ENCODE measurements around the gene DIRAS3.
"Not testable (repeated sequence)": the region's sequence is repeated elsewhere in the genome, so short reads cannot be mapped to it uniquely, and the experiment has no call there.

DIRAS3 gene, protein sequence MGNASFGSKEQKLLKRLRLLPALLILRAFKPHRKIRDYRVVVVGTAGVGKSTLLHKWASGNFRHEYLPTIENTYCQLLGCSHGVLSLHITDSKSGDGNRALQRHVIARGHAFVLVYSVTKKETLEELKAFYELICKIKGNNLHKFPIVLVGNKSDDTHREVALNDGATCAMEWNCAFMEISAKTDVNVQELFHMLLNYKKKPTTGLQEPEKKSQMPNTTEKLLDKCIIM

DNA sequence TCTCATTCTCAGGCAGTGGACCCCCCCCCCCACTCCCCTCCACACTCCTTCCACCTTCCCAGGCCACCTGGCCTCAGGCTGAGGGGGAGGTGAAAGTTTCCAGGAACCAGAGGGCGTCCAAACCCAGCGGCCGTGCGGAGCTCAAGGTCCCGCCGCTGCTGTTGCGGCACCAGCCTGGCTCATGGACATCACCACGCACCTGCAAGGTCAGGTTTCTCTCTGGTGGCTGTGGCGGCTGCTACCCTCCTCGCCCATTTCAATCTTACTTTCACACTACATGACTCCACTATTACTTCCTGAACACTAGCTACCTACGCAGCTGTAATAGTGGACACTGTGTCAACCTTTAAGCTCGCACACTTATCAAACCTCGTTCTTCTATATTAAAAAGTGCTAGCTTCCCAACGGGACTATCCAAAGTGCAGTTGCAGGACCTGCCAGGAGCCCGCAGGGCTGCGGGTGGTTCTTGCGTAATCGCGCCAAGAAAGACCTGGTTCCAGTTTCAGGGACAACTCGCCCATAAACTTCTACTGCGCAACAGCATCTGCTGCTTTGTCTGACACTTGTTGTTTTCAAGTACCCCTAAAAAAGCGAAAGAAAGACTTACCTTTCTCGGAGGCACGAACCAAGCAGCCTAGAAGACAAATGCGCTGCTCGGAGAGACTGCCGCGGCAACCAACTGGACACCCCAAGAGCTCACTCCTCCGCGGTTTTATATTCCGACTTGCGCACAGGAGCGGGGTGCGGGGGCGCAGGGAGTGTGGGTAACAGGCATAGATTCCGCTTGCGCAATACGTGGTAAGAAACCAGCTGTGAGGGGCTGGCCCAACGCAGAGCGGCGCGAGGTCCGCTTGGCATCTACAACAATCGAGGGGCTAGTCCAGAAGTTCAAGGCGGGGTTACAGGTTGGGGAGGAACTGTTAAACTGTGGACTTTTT is at the start of gene DIRAS3:
TSS of gene DIRAS3 (minus strand) at position 687 of the 938 bp plus-strand sequence. CDS start 3,330 bp downstream, outside the sequence.
- DNase-seq: no peak

DNA sequence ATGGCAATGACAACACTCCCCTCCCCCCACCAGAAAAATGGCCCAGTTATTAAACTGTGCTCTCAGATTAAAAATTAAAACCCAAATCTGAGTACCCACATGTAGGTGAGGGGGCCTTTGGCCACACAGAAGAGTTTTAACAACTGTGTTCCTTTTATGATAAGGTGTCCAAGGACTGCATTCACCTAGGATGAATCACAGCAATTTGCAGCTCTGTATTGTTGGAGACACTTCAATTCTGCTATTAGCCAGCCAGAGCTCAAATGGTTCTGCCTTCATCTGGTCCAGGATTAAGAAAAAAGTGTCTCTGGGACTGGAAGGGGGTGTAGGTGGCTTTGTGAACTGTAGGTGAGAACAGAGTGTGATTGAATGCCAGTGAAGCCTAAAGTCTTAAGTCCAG is 43.3 kb upstream of the DIRAS3 start:
- no peak for DNase-seq

DNA sequence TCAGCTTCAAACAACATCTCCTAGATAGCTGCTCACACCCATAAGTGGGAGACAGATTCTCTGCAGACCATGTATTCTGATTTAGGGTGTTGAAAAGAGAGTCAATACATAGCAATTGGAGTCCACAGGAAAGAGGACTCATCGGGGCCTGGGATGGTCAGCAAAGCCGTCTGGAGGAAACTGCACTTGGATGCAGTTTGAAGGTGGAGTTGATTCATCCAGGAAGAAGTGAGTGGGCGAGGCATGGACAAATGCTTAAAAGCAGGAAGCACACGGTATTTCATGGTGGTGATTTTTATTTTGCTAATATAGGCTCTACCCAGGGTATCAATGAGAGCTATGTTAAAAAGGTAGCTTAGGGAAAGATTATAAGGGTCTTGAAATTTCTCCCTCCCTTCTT is 36.8 kb upstream of the DIRAS3 start:
- DNase-seq: no peak

DNA sequence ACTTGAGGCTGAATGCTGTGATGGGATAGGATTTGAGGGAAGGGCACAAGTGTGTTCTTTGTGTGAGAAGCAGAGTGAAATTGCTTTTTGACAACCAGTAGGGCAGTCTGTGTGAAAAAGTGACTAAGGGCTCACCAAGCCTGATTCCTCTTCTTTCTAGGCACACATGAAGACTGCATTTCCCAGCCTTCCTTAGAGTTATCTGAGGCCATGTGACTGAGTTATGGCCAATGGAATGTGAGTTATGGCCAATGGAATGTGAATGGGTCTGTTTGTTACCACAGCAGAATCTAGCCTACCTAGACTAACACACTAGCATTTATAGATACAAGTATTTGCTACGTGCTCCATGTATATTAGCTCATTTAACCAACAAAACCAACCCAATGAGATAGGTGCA is 35.3 kb upstream of the DIRAS3 start:
- DNase-seq: no peak

DNA sequence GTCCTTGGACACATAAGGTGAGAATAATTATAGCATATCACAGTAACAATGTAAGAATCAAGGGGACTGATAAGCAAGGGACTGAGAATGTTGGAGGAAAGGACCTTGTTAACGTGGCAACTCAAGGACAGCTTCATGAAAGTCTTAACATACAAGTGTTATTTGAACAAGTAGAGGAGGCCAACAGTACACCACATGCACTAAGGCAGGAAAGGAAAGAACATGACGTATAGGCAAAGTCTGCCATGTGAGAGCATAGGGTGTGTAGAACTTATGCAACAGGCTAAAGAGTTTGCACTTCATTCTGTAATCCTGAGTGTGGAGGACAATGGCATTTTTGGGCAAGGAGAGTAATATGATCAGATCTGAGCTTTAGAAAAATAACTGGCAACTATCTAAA is 33.3 kb upstream of the DIRAS3 start:
- no peak for DNase-seq

DNA sequence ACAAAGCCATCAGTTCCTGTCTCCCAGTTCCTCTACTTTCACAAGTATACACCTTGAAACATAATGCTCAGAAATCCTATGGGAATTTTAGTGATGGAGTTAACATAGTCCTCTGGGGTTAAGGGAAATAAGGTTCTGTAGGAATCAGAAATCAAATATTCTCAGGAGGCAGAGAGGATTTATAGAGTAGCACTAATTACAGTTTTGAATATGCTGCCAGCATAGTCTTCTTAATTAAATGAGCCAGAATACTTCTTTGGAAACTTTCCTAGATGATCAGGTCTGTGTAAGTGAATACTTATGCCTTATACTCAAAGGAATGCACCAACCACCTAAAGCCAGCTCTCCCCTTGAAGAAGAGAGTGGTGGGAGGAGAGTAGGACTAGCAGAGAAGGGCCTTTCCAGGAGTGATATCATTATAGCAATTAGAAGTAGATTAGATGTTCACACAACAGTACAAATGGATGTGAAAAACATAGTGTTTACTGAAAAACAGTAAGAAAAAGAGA is 31.4 kb upstream of the DIRAS3 start:
- no peak for DNase-seq

DNA sequence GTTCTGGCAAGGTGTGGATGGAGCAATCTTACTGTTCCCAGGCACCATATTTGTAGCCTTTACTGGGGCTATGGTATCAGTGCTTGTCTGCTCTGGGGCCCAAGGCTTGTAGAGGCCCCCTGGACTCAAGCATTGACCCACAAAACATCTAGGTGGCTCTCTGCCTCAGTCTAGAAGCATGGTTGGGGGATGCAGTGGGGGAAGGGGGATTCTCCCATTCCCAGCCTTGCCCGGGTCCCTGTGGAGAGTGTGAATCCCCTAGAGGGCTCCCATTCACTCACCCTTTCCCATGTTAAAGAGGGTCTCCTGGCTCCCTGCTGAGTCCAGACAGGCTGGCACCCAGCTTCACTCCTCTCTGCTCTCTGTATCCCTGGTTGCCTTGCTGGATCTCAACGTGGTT is 28.2 kb upstream of the DIRAS3 start:
- no peak for DNase-seq

DNA sequence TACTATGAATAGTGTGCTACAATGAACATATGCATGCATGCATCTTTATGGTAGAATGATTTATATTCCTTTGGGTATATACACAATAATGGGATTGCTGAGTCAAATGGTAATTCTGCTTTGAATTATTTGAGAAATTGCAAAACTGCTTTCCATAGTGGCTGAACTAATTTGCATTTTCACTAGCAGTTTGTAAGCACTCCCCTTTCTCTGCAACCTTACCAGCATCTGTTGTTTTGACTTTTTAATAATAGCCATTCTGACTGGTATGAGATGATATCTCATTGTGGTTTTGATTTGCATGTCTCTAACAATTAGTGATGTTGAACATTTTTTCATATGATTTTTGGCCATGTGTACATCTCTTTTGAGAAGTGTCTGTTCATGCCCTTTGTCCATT is 24.0 kb upstream of the DIRAS3 start:
- DNase-seq: no peak

DNA sequence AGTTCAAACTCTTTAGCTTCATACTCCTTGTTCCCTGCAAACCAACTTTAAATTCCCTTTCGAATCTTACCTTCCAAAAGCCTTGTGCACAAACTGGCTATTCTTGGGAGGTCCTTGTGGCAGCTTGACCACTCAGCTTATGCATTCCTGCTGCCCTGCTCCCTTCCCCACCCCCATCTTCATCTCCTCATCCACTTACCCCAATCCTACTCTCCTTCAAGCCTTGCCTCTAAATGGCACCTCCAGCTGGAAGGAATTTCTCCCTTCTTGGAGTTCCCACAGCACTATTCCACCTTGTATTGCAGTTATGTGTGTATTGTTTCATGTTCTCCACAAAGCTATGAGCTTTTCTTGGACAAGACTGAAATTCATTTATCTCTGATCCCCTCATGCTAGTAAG is 15.3 kb upstream of the DIRAS3 start:
- DNase-seq: no peak

DNA sequence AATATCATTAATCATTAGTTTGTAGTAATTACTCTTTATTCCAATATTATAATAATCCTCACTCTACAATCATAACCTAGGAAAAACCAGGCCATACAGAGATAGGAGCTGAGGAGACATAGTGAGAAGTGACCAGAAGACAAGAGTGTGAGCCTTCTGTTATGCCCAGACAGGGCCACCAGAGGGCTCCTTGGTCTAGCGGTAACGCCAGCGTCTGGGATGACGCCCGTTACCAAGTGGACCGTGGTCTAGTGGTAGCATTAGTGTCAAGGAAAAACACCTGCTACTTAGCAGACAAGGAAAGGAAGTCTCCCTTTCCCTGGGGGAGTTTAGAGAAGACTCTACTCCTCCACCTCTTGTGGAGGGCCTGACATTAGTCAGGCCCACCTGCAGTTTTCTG is 7.6 kb upstream of the DIRAS3 start:
- not testable (repeated sequence) for DNase-seq

DNA sequence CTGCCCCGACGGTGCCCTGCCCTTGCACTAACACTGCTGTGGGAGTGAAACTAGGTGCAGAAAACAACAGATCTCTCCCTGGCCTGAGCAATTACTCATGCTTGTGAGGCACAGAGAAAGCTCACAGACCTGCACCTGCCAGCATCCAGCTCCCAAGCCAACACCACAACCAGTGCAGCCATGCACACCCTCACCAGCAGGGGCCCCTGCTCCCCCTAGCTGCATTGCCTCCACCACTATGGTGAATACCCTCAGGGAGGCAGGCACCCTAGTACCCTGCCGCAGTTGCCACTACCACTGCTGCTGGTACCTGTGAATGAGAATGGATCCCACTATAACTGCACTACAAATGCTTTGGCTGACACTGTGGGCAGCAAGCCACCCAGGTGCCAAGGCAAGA is 7.1 kb upstream of the DIRAS3 start:
- DNase-seq: no peak

DNA sequence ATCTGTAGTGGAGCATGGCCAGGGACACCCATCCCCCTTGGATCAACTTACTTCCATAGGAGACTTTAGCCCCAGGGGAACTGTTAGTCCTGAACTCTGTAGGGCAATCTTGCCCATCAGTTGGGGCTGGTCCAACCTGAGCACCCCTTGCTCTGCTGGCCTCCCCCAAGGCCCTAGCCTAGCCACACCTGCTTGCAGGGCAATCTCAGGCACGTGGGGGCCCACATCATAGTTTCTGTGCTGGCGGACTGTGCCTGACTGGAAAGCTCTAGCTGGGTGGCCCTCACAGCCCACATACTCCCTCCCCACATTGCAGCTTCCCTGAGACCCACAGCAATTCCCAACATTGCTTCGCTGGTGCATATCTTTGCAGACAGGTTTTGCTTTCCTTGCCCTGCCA is 6.6 kb upstream of the DIRAS3 start:
- no peak for DNase-seq

DNA sequence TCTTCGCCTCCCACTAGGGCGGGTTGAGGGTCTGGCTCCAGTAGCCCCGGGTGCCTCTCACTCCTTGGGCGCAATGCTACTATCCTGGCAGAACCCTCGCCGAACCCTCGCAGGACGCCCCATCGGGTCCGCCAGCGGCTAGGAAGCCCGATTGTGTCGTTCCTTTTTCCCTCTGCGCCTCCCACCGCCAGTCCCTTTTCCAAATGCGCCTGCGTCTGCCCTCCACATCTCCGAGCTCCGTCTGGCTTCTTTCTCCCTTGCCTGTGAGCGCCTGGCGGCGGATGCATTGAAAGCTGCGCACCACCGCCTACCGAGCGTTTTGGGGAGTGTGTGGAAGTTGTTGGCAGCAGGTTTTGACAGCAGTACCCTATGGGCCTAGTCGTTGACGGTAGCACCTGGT is 1.0 kb upstream of the DIRAS3 start:
- no peak for DNase-seq

DNA sequence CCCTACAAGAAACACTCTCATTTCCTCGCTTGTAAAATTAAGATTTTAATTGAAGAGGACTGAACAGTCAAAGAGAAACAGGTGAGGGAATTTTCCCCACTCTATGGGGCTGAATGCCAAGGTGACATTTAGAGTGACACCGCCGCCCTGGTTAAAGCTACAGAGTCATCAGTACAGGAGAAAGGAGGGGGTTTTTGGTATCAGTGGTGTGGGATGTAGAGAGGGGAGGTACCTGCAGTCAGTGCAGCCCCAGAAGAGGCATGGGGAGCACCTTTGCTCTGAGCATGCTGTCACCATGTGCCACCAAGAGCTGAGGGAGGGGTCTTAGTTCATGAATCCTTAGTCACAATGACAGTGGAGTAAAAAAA is 2.8 kb downstream of the DIRAS3 start:
- no peak for DNase-seq

DNA sequence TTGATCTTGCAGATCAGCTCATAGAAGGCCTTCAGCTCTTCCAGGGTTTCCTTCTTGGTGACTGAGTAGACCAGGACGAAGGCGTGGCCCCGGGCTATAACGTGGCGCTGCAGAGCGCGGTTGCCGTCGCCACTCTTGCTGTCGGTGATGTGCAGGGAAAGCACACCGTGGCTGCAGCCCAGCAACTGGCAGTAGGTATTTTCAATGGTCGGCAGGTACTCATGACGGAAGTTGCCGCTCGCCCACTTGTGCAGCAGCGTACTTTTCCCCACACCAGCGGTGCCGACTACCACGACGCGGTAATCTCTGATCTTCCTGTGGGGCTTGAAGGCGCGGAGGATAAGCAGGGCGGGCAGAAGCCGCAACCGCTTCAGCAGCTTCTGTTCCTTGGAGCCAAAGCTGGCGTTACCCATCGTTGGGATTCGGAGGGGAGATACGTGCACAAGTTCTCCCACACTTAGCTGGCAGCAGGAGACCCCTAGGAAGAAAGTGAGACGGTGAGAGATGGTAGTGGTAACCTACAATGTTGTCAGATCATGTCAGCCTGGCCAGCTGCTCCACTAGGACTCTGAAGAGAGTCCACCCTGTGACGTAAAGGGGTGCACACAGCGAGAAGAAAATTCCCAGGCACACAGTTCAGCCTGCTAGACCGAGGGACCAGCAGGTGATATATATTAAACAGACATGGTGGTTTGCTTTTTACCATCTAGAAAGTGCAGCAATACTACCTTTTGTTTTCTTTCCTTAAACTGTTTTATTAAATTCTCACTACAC is 3.4 kb downstream of the DIRAS3 start:
- no peak for DNase-seq

DNA sequence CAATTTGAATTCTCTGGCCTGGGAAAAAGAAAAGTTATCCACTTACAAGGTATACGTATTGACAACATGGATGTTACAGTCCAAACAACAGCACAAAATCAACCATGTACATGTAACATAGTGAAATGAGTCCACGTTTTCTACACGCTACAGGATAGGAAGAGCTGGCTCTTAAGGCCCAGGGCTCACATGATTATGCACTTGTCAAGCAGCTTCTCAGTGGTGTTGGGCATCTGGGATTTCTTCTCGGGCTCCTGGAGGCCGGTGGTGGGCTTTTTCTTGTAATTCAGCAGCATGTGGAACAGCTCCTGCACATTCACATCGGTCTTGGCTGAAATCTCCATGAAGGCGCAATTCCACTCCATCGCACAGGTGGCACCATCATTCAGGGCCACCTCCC is 4.0 kb downstream of the DIRAS3 start:
- no peak for DNase-seq

DNA sequence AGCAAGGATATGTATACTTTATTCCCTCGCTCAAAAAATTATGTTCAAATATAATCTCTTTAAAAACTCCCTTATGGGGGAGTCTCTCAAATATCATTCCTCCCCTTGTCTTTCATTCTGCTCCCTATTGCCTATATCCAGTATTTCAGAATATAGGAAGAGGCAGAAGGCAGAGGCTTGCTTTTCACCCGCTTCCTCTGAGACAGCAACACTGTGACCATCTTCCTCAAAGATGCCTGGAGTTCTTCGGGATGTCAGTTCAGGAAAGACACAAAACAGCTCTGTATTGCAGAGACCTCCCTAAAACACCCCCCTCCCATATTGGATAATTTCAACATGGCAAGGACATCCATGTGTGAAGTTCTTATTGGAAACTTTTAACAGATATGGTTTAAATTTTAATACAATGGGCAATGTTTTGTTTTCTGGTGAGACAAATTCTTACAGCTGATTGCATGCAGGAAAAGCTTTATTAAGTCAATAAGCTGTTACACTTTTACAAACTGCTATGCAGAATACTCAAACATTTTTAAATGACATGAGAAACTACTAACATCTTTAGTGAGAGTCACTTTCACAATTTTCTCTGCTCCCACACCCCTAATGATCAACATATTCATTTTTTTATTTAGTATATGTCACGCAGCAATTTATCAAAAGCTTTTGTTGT is 4.8 kb downstream of the DIRAS3 start:
- DNase-seq: no peak

DNA sequence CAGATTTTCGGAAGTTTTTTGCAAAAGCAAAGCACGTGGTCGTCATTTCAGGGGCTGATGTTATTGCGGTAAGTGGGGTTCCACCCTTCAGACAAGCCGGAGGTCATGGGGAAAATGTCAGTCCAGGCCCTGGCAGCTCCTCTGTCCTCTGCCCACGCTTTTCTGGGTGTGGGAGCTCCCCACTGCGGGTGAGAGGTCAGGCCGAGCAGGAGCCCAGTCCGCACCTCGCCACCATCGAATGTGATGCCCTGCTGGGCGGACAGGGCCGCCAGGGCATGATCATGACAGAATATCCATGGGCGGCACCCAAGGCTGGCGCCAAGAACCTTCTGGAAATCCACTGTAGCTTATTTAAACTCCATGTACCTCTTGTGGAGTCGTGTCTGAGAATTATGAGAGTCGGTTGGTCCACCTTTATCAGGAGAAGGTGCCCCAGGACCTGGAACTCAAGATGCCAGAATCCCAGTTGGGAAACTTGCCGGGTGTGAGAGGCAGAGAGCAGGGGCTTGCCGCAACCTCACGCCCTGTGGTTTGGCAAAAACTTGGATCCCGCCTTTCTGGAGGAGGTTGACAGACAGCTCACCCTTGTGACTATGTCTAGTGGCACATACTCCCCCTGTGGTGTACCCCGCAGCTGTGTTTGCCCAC is 6.9 kb downstream of the DIRAS3 start:
- DNase-seq: no peak

DNA sequence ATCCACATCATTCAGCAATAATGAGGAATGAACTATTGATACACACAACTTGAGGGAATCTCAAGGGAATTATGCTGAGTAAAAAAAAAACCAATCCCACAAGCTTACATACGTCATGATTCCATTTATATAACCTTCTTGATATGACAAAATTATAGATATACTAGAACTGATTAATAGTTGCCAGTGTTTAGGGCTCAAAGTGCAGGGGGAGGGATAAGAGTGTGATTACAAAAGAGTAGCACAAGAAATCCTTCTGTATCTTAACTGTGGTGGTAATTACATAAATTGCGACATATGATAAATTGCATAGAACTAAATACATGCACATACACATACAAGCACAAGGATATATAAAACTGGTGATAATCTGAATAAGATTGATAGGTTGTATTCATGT is 13.5 kb downstream of the DIRAS3 start:
- no peak for DNase-seq

DNA sequence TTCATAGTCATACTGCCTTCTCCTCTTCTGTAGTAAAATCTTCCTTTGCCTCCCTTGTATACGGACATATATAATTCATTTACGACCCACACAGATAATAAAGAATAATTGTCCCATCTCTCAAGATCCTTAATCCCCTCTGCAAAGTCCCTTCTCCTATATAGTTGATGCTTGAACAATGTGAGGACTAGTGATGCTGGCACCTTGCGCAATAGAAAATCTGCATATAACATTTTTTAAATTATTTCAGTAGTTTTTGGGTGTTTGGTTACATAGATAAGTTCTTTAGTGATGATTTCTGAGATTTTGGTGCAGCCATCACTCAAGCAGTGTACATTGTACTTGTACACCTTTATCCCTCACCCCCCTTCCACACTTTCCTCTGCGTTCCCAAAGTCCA is 21.0 kb downstream of the DIRAS3 start:
- no peak for DNase-seq

DNA sequence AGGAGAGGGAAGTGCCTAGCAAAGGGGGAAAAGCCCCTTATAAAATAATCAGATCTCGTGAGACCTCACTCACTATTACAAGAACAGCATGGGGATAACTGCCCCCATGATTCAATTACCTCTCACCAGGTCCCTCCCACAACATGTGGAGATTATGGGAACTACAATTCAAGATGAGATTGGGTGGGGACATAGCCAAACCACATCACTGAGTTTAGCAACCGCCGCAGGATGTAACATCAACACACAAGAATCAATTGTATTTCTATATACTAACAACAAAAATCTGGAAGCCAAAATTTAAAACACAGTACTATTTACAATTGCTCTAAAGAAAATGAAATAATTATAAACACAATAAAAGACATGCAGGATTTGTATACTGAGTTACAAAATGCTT is 21.9 kb downstream of the DIRAS3 start:
- no peak for DNase-seq

DNA sequence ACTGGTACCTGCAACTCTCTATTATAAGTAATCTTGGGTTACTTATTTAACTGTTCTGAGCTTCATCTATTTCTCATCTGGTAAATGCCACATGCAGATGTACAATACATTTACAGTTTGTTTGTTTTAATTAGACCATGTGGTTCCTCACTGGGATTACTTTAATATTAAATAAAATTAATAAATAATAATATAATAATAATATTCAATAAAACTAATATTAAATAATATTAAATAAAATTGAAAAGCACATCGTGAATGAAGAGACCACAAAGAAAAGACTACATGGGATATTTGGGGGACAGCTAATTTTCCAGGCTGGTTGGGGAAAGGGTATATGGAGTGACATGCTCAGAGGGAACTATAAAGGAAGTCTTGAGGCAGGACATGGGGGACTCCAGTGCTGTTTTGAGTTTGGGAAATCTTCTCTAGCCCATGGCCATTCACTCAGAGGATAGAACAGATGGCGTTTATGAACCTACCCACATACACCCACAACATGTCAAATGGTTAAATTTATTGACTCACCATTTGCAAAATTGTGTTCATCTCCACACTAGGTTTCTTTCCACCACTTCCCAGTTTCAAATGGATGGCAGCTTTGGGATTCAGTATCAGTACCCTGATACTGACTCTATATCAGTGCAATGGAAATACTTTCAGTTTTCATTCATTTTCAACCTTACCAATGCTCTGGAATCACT is 25.6 kb downstream of the DIRAS3 start:
- no peak for DNase-seq
